Stimulated activated CD4-positive, alpha-beta T cell treated with anti-CD3 and anti-CD28 coated beads, TNF-alpha, amount 100 ng/mL, for 48 hours (primary cell): ENCODE data around the gene KCNA4.
"Not testable (repeated sequence)": the region's sequence is repeated elsewhere in the genome, so short reads cannot be mapped to it uniquely, and the experiment has no call there.

Experiments used
- DNase-seq, 3 donors: peaks; one replicate each; pipeline ENCODE4 v3.0.0-alpha.2; 2020; ENCODE audit warnings: low read depth in 3 of 3

KCNA4 gene

DNA sequence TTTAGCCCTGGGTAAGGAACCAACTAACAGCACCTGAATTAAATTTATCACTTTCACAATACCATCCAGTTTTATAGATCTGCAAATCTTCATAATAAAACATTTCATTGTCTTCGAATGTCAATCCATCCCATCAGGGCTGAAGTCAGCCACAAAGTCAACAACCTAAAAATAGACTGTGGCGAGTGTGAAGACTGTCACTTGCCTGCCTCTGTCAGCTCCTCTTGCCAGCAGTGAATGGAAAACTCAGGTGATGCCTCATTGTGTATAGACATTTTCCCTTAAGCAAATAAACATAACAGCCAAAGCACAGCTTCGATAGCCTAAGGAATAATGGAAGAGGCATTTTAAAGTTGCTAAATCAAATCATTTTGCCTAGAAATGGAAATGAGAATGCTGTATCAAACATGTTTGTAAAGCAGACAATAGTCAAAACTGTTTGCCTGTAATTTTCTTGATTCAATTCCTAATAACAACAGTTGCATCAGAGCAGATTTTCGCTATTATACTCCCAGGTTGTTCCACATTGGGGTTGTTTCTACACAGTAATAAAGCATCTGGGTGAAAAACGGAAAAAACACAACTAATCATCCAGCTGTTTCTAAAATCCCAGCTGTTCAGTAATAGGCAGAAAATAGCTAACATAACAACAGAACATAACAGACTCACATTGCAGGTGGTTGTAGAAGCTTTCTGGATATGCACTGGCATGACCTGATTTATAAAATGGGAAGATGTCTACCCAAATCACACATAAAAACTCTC is 15.7 kb downstream of the KCNA4 start:
- no peak for DNase-seq

DNA sequence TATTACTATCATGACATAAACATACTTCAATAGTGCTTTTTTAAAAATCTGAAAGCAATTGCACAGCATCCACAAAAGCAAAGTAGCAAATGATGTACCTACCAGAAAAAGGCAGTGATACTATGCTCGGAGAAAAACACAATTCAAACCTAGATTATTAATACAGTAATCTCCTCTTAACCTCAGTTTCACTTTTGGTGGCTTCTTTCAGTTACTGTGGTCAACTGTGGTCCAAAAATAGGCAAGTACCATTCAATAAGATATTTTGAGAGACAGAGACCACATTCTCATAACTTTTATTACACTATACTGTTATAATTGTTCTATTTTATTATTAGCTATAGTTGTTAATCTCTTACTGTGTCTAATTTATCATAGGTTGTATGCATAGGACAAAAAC is 20.8 kb downstream of the KCNA4 start:
- DNase-seq: no peak

DNA sequence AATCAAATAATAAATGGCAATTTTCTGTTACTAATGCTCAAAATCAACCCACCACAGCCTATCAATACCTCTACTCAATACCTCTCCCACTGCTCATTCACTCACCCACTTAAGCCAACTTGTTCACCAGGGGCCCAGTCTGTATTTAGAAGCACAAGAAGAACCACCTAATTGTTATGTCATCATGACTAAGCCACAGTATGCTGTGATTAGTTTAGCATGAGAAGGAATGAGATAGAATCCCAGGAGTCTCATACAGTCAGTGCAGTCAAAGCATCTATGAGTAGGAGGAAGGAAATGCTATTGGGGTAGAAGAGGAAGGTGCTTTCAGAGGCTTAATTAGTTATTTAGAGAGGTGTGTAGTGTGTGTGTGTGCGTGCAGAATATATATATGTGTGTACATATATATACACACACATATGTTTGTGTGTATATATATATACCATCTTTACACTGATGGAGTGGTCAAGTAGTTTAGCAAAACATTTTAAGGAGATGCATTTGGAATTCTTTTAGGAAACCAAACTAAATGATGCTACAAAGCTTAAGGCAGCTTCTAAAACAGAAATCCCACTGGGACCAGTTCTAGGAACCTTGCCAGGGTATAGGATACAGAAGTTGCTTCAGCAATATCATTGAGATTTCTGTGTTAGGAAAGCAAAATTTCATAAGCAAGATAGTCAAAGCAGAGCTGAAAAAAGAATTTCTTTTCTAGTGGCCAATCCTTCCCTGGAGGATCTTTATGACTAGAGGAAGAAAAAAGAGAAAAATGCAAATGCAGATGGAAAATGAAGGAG is 27.5 kb downstream of the KCNA4 start:
- no peak for DNase-seq

DNA sequence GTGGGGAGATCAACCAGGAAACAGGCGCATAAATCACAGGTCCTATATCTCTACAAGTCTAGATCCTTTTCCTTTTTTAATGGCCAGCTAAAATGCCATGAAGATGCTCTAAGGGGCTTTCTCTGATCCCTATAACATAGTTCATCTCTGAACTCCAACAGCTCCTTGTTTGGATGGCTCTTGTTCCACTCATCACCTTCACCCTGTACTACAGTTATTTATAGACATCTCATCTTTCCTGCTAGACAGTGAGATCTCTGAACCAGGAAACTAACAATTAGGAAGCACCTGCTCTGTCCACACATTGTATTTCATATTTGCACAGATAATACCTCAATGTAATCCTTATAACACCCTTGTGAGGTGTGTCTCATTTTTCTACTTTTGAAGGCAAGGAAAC is 31.6 kb downstream of the KCNA4 start:
- no peak for DNase-seq

DNA sequence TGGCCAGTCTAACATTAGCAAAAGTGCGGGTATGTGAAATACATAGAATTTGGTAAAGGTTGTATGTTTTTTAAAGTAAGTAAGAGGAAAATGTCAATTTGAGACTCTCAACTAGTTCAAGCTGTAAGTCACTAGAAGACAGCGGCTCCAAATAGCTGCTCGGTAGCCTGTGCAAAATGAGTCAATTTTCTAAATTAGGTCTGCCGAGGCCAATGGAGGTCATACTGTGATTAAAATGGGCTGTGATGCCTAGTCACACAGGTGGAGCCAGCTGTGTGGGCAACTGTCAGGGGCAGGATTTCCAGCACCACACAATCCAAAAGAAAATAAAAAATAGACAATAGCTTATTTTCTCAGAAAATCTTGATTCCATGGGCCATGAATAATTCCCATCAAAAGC is 32.3 kb downstream of the KCNA4 start:
- no peak for DNase-seq

DNA sequence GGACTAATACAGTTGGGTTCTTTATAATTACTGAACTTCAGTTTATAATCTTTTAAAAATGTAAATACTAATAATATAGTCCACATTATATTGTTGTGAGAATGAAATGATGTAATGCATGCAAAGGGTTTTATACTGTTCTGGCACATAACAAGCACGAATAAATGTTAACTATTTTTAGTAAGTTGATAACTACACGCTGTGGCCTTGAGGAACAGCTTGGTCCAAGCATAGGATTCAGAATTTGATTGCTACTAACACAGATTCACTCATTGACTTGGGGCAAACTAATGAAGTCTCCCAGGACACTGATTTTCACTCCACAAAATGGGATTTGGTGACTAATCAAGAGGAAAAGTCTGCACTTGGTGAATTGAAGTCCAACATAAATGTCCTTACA is 38.3 kb downstream of the KCNA4 start:
- no peak for DNase-seq

DNA sequence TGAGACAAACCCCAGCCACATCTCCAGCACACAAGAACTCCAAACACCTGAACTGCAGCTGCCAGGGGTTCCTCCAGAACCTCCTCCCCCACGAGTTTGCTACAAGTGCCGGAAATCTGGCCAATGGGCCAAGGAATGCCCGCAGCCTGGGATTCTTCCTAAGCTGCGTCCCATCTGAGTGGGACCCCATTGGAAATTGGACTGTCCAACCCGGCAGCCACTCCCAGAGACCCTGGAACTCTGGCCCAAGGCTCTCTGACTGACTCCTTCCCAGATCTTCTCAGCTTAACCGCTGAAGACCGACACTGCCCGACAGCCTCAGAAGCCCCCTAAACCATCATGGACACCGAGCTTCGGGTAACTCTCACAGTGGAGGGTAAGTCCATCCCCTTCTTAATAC is 41.2 kb downstream of the KCNA4 start:
- DNase-seq: not testable (repeated sequence)

DNA sequence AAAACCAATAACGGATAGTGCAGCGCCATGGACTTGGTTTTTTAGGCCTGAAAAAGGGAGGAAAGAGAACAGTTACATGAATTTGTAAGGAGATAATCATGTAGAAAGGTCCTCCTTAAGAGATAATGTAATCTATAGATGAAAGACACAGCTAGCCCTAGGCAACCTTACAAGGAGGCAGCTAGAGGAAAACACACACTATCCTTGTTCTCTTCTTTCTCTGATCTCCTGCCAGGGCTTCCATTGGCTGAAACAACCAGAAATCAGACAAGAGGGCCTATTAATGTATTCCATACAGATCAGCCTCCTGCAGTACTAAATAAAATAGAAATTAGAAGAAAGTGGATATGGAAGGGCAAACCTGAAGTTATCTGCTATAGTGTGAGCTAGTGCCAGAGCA is 53.0 kb downstream of the KCNA4 start:
- DNase-seq: no peak

DNA sequence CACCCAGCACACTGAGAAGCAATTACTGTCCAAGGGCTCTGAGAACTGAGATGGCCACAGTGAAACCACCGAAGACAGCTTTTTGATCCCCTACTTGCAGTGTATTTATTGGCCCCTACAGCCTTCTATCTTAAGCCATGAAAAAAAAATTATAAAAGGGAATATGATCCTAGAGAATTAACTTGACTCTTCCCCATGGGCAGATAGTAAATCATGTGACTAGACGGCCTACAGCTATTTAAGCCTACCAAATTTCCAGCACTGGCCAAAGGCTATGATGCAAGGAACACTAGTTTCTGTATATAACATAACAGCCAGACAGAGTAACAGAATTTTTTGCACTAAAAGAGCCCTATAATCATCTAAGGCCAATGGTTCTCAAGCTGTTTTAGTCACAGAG is 53.8 kb downstream of the KCNA4 start:
- no peak for DNase-seq

DNA sequence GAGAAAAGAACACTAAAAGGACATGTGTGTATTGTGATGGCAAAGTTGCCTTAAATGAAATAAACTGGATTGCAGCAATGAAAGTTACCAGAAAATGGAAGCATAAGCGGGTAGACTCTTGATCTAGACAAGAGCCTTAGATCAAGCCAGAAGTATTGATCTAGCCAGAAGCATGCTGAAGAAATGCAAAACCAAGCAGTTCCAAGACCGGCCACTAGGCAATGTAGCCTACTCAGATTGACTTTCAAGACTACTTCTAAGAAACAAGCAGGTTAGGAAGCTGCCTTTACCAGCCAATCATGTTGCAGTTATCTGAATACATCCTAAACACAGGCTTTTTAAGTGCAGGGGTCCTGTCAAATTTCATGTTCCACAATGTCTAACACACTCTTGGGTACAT is 54.6 kb downstream of the KCNA4 start:
- DNase-seq: no peak
